CD4-positive, CD25-positive, alpha-beta regulatory T cell (primary cell): ENCODE measurements around the gene TMEM9. TPM values are rescaled to one million over a fixed set of nuclear protein-coding genes. Genes with fewer than 3 reads are reported as not detected.
A peak's percentile ranks its signal among the peaks of the same experiment; 100 is the strongest.

Experiments
- ATAC-seq, 2 donors: fragments of 150-1000 bp; cut with Tn5 transposase; one replicate each; pipeline ENCODE4 v1.10.0; 2021; ENCODE audit warnings: low read depth in 2 of 2, moderate number of reproducible peaks in 2 of 2, moderate library complexity in 1 of 2
- DNase-seq, 3 donors: peaks; one replicate each; pipeline versions ENCODE4 v3.0.0 to v3.0.0-alpha.2; 2012 to 2022; ENCODE audit warnings: mixed read lengths in 1 of 3
- H3K27ac ChIP-seq: one replicate; pipeline ENCODE4 v1.7.0; 2013; ENCODE audit warnings: mild to moderate bottlenecking, low read length; ENCODE audit not compliant: insufficient read depth, poor library complexity, severe bottlenecking
- H3K27me3 ChIP-seq: one replicate; pipeline ENCODE4 v1.7.0; 2013; ENCODE audit warnings: low read length; ENCODE audit not compliant: control insufficient read depth, insufficient read depth
- H3K36me3 ChIP-seq: one replicate; pipeline ENCODE4 v1.7.0; 2013; ENCODE audit warnings: mild to moderate bottlenecking, low read length, moderate library complexity; ENCODE audit not compliant: control insufficient read depth, insufficient read depth
- H3K4me1 ChIP-seq: 2 replicates; pipeline ENCODE4 v1.7.0; 2013; ENCODE audit warnings: mild to moderate bottlenecking, low read length; ENCODE audit not compliant: insufficient read depth, control insufficient read depth, poor library complexity, severe bottlenecking
- H3K4me3 ChIP-seq: one replicate; pipeline ENCODE4 v1.7.0; 2013; ENCODE audit warnings: low read depth, mild to moderate bottlenecking, low read length, moderate library complexity
- H3K9me3 ChIP-seq, 2 experiments: 1 replicate in 1 of 2; 2 replicates in 1 of 2; pipeline ENCODE4 v1.7.0; 2013; ENCODE audit warnings: low read length in 2 of 2, mild to moderate bottlenecking in 1 of 2, moderate library complexity in 1 of 2; ENCODE audit not compliant: control insufficient read depth in 2 of 2
- H3K27ac Mint-ChIP-seq, 3 donors: one replicate each; pipeline ENCODE4 v1.8.0; 2020 to 2022; ENCODE audit warnings: mild to moderate bottlenecking in 3 of 3, mixed read lengths in 3 of 3, moderate library complexity in 2 of 3
- H3K27me3 Mint-ChIP-seq: one replicate; pipeline ENCODE4 v1.8.0; 2022; ENCODE audit warnings: mild to moderate bottlenecking, mixed read lengths
- H3K36me3 Mint-ChIP-seq: one replicate; pipeline ENCODE4 v1.8.0; 2020; ENCODE audit warnings: mixed read lengths
- H3K4me1 Mint-ChIP-seq, 4 donors: one replicate each; pipeline ENCODE4 v1.8.0; 2020 to 2022; ENCODE audit warnings: mixed read lengths in 4 of 4, mild to moderate bottlenecking in 1 of 4
- H3K4me3 Mint-ChIP-seq, 4 donors: one replicate each; pipeline ENCODE4 v1.8.0; 2020 to 2022; ENCODE audit warnings: mild to moderate bottlenecking in 4 of 4, mixed read lengths in 4 of 4, moderate library complexity in 3 of 4
- H3K9me3 Mint-ChIP-seq, 7 donors: one replicate each; pipeline ENCODE4 v1.8.0; 2020 to 2022; ENCODE audit warnings: mixed read lengths in 7 of 7, mild to moderate bottlenecking in 3 of 7, moderate library complexity in 2 of 7
- polyA plus RNA-seq, 4 donors: library from polyadenylated mRNA; unstranded; fragments of 300-500 nt; fragmentation: Illumina TruSeq; gene quantifications; one replicate each; pipeline ENCODE4 v1.2.3, GENCODE V29; 2021
- total RNA-seq: library from RNA; stranded (reverse); gene quantifications from one replicate; pipeline ENCODE4 v1.2.3, GENCODE V29; 2022

The TMEM9 gene
- total and polyA plus RNA-seq, 5 donors from 2014 or later: 12.1 to 40.6 (median 33.2) TPM

GRCh38 chr1:201109651-201110050 is 44.6 kb downstream of the TMEM9 start:
- H3K27me3 Mint-ChIP-seq: peaks cover 33% of the 10 kb centered on the region
- no peak overlapping the region for H3K4me3 ChIP-seq
- no peaks in the 10 kb centered on the region for H3K36me3 Mint-ChIP-seq
- H3K4me1 Mint-ChIP-seq: peaks cover 0 to 11% (median 3%) of the 10 kb centered on the region in 4 donors
- no peak for ATAC-seq
- no peak overlapping the region for H3K27ac Mint-ChIP-seq
- H3K27me3 ChIP-seq: no peaks in the 10 kb centered on the region
- no peak overlapping the region for H3K4me3 Mint-ChIP-seq
- DNase-seq: no peak
- H3K4me1 ChIP-seq: peaks cover 7% of the 10 kb centered on the region
- H3K9me3 ChIP-seq: no peaks in the 10 kb centered on the region
- peaks cover 0 to 2% (median 0%) of the 10 kb centered on the region in 7 donors for H3K9me3 Mint-ChIP-seq
- no peak overlapping the region for H3K27ac ChIP-seq
- no peaks in the 10 kb centered on the region for H3K36me3 ChIP-seq

- Mint-ChIP-seq H3K9me3 (peaks cover 0 to 2% (median 0%) of the 10 kb centered on the region in 7 donors), H3K36me3 (no peaks in the 10 kb centered on the region), H3K27me3 (peaks cover 23% of the 10 kb centered on the region), H3K27ac (no peak overlapping the region), H3K4me1 (peaks cover 0 to 6% (median 3%) of the 10 kb centered on the region in 4 donors), H3K4me3 (no peak overlapping the region)
- Histone ChIP-seq H3K27ac (no peak overlapping the region), H3K36me3 (no peaks in the 10 kb centered on the region), H3K9me3 (no peaks in the 10 kb centered on the region), H3K4me3 (no peak overlapping the region), H3K4me1 (peaks cover under 1% of the 10 kb centered on the region), H3K27me3 (no peaks in the 10 kb centered on the region)
- no peak for ATAC-seq
- no peak for DNase-seq
These were observed 45.7 kb downstream of the TMEM9 start for GRCh38 chr1:201108614-201109013.

- Mint-ChIP-seq H3K4me3 (no peak overlapping the region), H3K27ac (peak overlapping the region in 1 of 3 donors; percentile 71), H3K36me3 (no peaks in the 10 kb centered on the region), H3K9me3 (peaks cover 0 to 2% (median 0%) of the 10 kb centered on the region in 7 donors), H3K27me3 (peaks cover 13% of the 10 kb centered on the region), H3K4me1 (peaks cover 0 to 4% (median 0%) of the 10 kb centered on the region in 4 donors)
- ATAC-seq: no peak
- DNase-seq: no peak
- Histone ChIP-seq H3K4me3 (no peak overlapping the region), H3K4me1 (no peaks in the 10 kb centered on the region), H3K27me3 (no peaks in the 10 kb centered on the region), H3K9me3 (no peaks in the 10 kb centered on the region), H3K27ac (no peak overlapping the region), H3K36me3 (no peaks in the 10 kb centered on the region)
These were observed 48.6 kb downstream of the TMEM9 start for GRCh38 chr1:201105688-201106087.

GRCh38 chr1:201104141-201104540 is 50.1 kb downstream of the TMEM9 start:
- H3K27ac ChIP-seq: no peak overlapping the region
- Mint-ChIP-seq H3K27ac (no peak overlapping the region), H3K4me3 (no peak overlapping the region), H3K27me3 (peaks cover 12% of the 10 kb centered on the region), H3K4me1 (peaks cover 0 to 4% (median 0%) of the 10 kb centered on the region in 4 donors), H3K36me3 (no peaks in the 10 kb centered on the region), H3K9me3 (no peaks in the 10 kb centered on the region)
- no peaks in the 10 kb centered on the region for H3K27me3 ChIP-seq
- H3K4me3 ChIP-seq: no peak overlapping the region
- no peaks in the 10 kb centered on the region for H3K36me3 ChIP-seq
- H3K4me1 ChIP-seq: no peaks in the 10 kb centered on the region
- no peak for ATAC-seq
- H3K9me3 ChIP-seq: no peaks in the 10 kb centered on the region
- no peak for DNase-seq

GRCh38 chr1:201103666-201104065 is 50.6 kb downstream of the TMEM9 start:
- H3K27me3 ChIP-seq: no peaks in the 10 kb centered on the region
- Mint-ChIP-seq H3K36me3 (no peaks in the 10 kb centered on the region), H3K4me1 (peaks cover 0 to 4% (median 0%) of the 10 kb centered on the region in 4 donors), H3K27me3 (peaks cover 10% of the 10 kb centered on the region), H3K27ac (no peak overlapping the region), H3K4me3 (no peak overlapping the region), H3K9me3 (no peaks in the 10 kb centered on the region)
- H3K27ac ChIP-seq: no peak overlapping the region
- H3K9me3 ChIP-seq: no peaks in the 10 kb centered on the region
- H3K4me3 ChIP-seq: no peak overlapping the region
- H3K4me1 ChIP-seq: no peaks in the 10 kb centered on the region
- DNase-seq: no peak
- no peaks in the 10 kb centered on the region for H3K36me3 ChIP-seq
- no peak for ATAC-seq

GRCh38 chr1:201100169-201100930 is 53.9 kb downstream of the TMEM9 start:
- no peak overlapping the region for H3K4me3 Mint-ChIP-seq
- Histone ChIP-seq H3K27me3 (no peaks in the 10 kb centered on the region), H3K4me1 (no peaks in the 10 kb centered on the region), H3K27ac (no peak overlapping the region), H3K9me3 (no peaks in the 10 kb centered on the region), H3K4me3 (no peak overlapping the region), H3K36me3 (no peaks in the 10 kb centered on the region)
- no peak overlapping the region for H3K27ac Mint-ChIP-seq
- ATAC-seq: no peak
- no peak for DNase-seq
- H3K27me3 Mint-ChIP-seq: peaks cover 3% of the 10 kb centered on the region
- no peaks in the 10 kb centered on the region for H3K36me3 Mint-ChIP-seq
- H3K4me1 Mint-ChIP-seq: peaks cover 0 to 4% (median 0%) of the 10 kb centered on the region in 4 donors
- H3K9me3 Mint-ChIP-seq: no peaks in the 10 kb centered on the region

- Mint-ChIP-seq H3K9me3 (no peaks in the 10 kb centered on the region), H3K36me3 (no peaks in the 10 kb centered on the region), H3K4me1 (peaks cover 0 to 4% (median 0%) of the 10 kb centered on the region in 4 donors), H3K27me3 (peaks cover 10% of the 10 kb centered on the region), H3K4me3 (no peak overlapping the region), H3K27ac (peak overlapping the region in 1 of 3 donors; percentile 57)
- ATAC-seq (no peak), DNase-seq (no peak)
- H3K36me3 ChIP-seq: no peaks in the 10 kb centered on the region
- no peaks in the 10 kb centered on the region for H3K4me1 ChIP-seq
- no peak overlapping the region for H3K27ac ChIP-seq
- no peaks in the 10 kb centered on the region for H3K9me3 ChIP-seq
- no peak overlapping the region for H3K4me3 ChIP-seq
- H3K27me3 ChIP-seq: no peaks in the 10 kb centered on the region
These were observed 55.1 kb downstream of the TMEM9 start for GRCh38 chr1:201098992-201099677.
